ENCODE measurements around the gene P2RY14.

Gene P2RY14

GRCh38 chr3:151203051-151203420 lies 75.3 kb downstream of the P2RY14 start, which contains the start of gene GPR171:
GPR171 (minus strand) TSS chr3:151203216; CDS start chr3:151199386, 3,830 bp downstream.
- no peaks in the 10 kb centered on the region for H3K27me3 Mint-ChIP-seq (ENCODE audit: low read depth)
- peak within 1 kb of the TSS; percentile 97 for H3K27ac Mint-ChIP-seq
- no peaks in the 10 kb centered on the region for H3K9me3 Mint-ChIP-seq
- peaks cover 43% of the 10 kb centered on the region for H3K36me3 Mint-ChIP-seq (ENCODE audit: low read depth)
- peak within 1 kb of the TSS; percentile 89 for H3K4me3 Mint-ChIP-seq
- peaks cover 52% of the 10 kb centered on the region for H3K4me1 Mint-ChIP-seq (ENCODE audit: low read depth)

GRCh38 chr3:151201051-151201730 lies 77.2 kb downstream of the P2RY14 start:
- peaks cover 44% of the 10 kb centered on the region for H3K4me1 Mint-ChIP-seq (ENCODE audit: low read depth)
- no peaks in the 10 kb centered on the region for H3K27me3 Mint-ChIP-seq (ENCODE audit: low read depth)

GRCh38 chr3:151200586-151200985 lies 77.8 kb downstream of the P2RY14 start:
- Mint-ChIP-seq H3K4me1 (ENCODE audit: low read depth) (peaks cover 46% of the 10 kb centered on the region), H3K36me3 (ENCODE audit: low read depth) (peaks cover 53% of the 10 kb centered on the region)

More at GRCh38 chr3:151201051-151201730, 77.2 kb downstream of the P2RY14 start:
- Mint-ChIP-seq H3K9me3 (no peaks in the 10 kb centered on the region), H3K4me3 (peak overlapping the region; percentile 89), H3K36me3 (ENCODE audit: low read depth) (peaks cover 48% of the 10 kb centered on the region), H3K27ac (peak overlapping the region; percentile 97)

GRCh38 chr3:151199554-151200438 lies 78.5 kb downstream of the P2RY14 start:
- Mint-ChIP-seq H3K27me3 (ENCODE audit: low read depth) (no peaks in the 10 kb centered on the region), H3K4me3 (peak overlapping the region; percentile 89), H3K4me1 (ENCODE audit: low read depth) (peaks cover 42% of the 10 kb centered on the region), H3K27ac (peak overlapping the region; percentile 97), H3K9me3 (no peaks in the 10 kb centered on the region), H3K36me3 (ENCODE audit: low read depth) (peaks cover 56% of the 10 kb centered on the region)

More at GRCh38 chr3:151200586-151200985, 77.8 kb downstream of the P2RY14 start:
- Mint-ChIP-seq H3K4me3 (peak overlapping the region; percentile 89), H3K27ac (peak overlapping the region; percentile 97), H3K9me3 (no peaks in the 10 kb centered on the region), H3K27me3 (ENCODE audit: low read depth) (no peaks in the 10 kb centered on the region)

- Mint-ChIP-seq H3K4me3 (peak overlapping the region; percentile 89), H3K36me3 (ENCODE audit: low read depth) (peaks cover 62% of the 10 kb centered on the region), H3K27ac (peak overlapping the region; percentile 97), H3K27me3 (ENCODE audit: low read depth) (no peaks in the 10 kb centered on the region), H3K9me3 (no peaks in the 10 kb centered on the region), H3K4me1 (ENCODE audit: low read depth) (peaks cover 37% of the 10 kb centered on the region)
These were observed 79.5 kb downstream of the P2RY14 start for GRCh38 chr3:151198849-151199248.

- H3K27me3 Mint-ChIP-seq (ENCODE audit: low read depth), result no peaks in the 10 kb centered on the region
- H3K27ac Mint-ChIP-seq, result peak overlapping the region; percentile 97
- H3K4me3 Mint-ChIP-seq, result peak overlapping the region; percentile 89
- H3K9me3 Mint-ChIP-seq, result peaks cover 3% of the 10 kb centered on the region
- peaks cover 66% of the 10 kb centered on the region for H3K36me3 Mint-ChIP-seq (ENCODE audit: low read depth)
- peaks cover 36% of the 10 kb centered on the region for H3K4me1 Mint-ChIP-seq (ENCODE audit: low read depth)
These were observed 80.2 kb downstream of the P2RY14 start for GRCh38 chr3:151197981-151198767.

GRCh38 chr3:151197228-151197627 lies 81.1 kb downstream of the P2RY14 start:
- H3K36me3 Mint-ChIP-seq (ENCODE audit: low read depth), result peaks cover 69% of the 10 kb centered on the region
- no peak overlapping the region for H3K4me3 Mint-ChIP-seq
- peaks cover 41% of the 10 kb centered on the region for H3K4me1 Mint-ChIP-seq (ENCODE audit: low read depth)
- H3K9me3 Mint-ChIP-seq, result peaks cover 5% of the 10 kb centered on the region
- no peaks in the 10 kb centered on the region for H3K27me3 Mint-ChIP-seq (ENCODE audit: low read depth)
- no peak overlapping the region for H3K27ac Mint-ChIP-seq

- peaks cover 66% of the 10 kb centered on the region for H3K36me3 Mint-ChIP-seq (ENCODE audit: low read depth)
- H3K27me3 Mint-ChIP-seq (ENCODE audit: low read depth), result no peaks in the 10 kb centered on the region
- H3K4me1 Mint-ChIP-seq (ENCODE audit: low read depth), result peaks cover 43% of the 10 kb centered on the region
- peak overlapping the region; percentile 5 for H3K4me3 Mint-ChIP-seq
- H3K27ac Mint-ChIP-seq, result peak overlapping the region; percentile 53
- H3K9me3 Mint-ChIP-seq, result peaks cover 5% of the 10 kb centered on the region
These were observed 81.9 kb downstream of the P2RY14 start for GRCh38 chr3:151196434-151196833.

GRCh38 chr3:151195826-151196225 lies 82.5 kb downstream of the P2RY14 start:
- no peak overlapping the region for H3K4me3 Mint-ChIP-seq
- peaks cover 45% of the 10 kb centered on the region for H3K4me1 Mint-ChIP-seq (ENCODE audit: low read depth)
- peak overlapping the region; percentile 53 for H3K27ac Mint-ChIP-seq
- peaks cover 68% of the 10 kb centered on the region for H3K36me3 Mint-ChIP-seq (ENCODE audit: low read depth)
- H3K9me3 Mint-ChIP-seq, result peaks cover 10% of the 10 kb centered on the region
- H3K27me3 Mint-ChIP-seq (ENCODE audit: low read depth), result no peaks in the 10 kb centered on the region

- Mint-ChIP-seq H3K27ac (no peak overlapping the region), H3K4me3 (no peak overlapping the region), H3K9me3 (peaks cover 10% of the 10 kb centered on the region), H3K4me1 (ENCODE audit: low read depth) (peaks cover 42% of the 10 kb centered on the region), H3K36me3 (ENCODE audit: low read depth) (peaks cover 51% of the 10 kb centered on the region), H3K27me3 (ENCODE audit: low read depth) (no peaks in the 10 kb centered on the region)
These were observed 85.8 kb downstream of the P2RY14 start for GRCh38 chr3:151192545-151192944.

- H3K4me3 Mint-ChIP-seq, result no peak overlapping the region
- peak overlapping the region; percentile 43 for H3K27ac Mint-ChIP-seq
- peaks cover 10% of the 10 kb centered on the region for H3K9me3 Mint-ChIP-seq
- peaks cover 46% of the 10 kb centered on the region for H3K36me3 Mint-ChIP-seq (ENCODE audit: low read depth)
- H3K27me3 Mint-ChIP-seq (ENCODE audit: low read depth), result no peaks in the 10 kb centered on the region
- H3K4me1 Mint-ChIP-seq (ENCODE audit: low read depth), result peaks cover 47% of the 10 kb centered on the region
These were observed 87.2 kb downstream of the P2RY14 start for GRCh38 chr3:151191095-151191494.

GRCh38 chr3:151183265-151183671 lies 95.1 kb downstream of the P2RY14 start:
- H3K9me3 Mint-ChIP-seq, result no peaks in the 10 kb centered on the region
- H3K27me3 Mint-ChIP-seq (ENCODE audit: low read depth), result no peaks in the 10 kb centered on the region
- peak overlapping the region; percentile 81 for H3K4me3 Mint-ChIP-seq
- H3K36me3 Mint-ChIP-seq (ENCODE audit: low read depth), result peaks cover 3% of the 10 kb centered on the region
- H3K4me1 Mint-ChIP-seq (ENCODE audit: low read depth), result peaks cover 50% of the 10 kb centered on the region
- peak overlapping the region; percentile 93 for H3K27ac Mint-ChIP-seq

GRCh38 chr3:151182349-151183079 lies 95.8 kb downstream of the P2RY14 start:
- H3K36me3 Mint-ChIP-seq (ENCODE audit: low read depth), result peaks cover 3% of the 10 kb centered on the region
- peak overlapping the region; percentile 81 for H3K4me3 Mint-ChIP-seq
- H3K27ac Mint-ChIP-seq, result peak overlapping the region; percentile 93
- H3K4me1 Mint-ChIP-seq (ENCODE audit: low read depth), result peaks cover 50% of the 10 kb centered on the region
- no peaks in the 10 kb centered on the region for H3K27me3 Mint-ChIP-seq (ENCODE audit: low read depth)
- H3K9me3 Mint-ChIP-seq, result no peaks in the 10 kb centered on the region
